ENCODE results near the gene CCM2. TPM values are rescaled to one million over a fixed set of nuclear protein-coding genes. Genes with fewer than 3 reads are reported as not detected.

The CCM2 gene
- total RNA-seq, 2 donors from 2014 or later = 30.0 to 83.6 TPM

- Histone ChIP-seq H3K27me3 (replicated peaks; ENCODE audit: insufficient read depth) (no peaks in the 10 kb centered on the region), H3K36me3 (peaks cover 9 to 12% of the 10 kb centered on the region in 2 donors), H3K4me1 (replicated peaks) (peaks cover 4% of the 10 kb centered on the region), H3K27ac (no peak overlapping the region), H3K9me3 (no peaks in the 10 kb centered on the region), H3K4me3 (no peak overlapping the region)
- TF ChIP-seq POLR2A (IDR thresholded peaks at IDR 0.05) (no peak), POLR2AphosphoS5 (IDR thresholded peaks at IDR 0.05) (no peak), CTCF (IDR thresholded peaks at IDR 0.05) (no peak)
- DNase-seq (ENCODE audit: low spot score) = no peak
- intact Hi-C loops (cut with DNase I) = loop anchor here (5.0 to 10.0 kb wide), 2 partner anchors 131 to 376 kb away; partner anchors contain the start of genes OGDH and TBRG4
- WGBS = 76% methylated on average over 7 of the region's 7 CpGs
Observed at GRCh38 chr7:44981035-44981706, 18.8 kb upstream of the CCM2 start.

- H3K27me3 ChIP-seq (replicated peaks; ENCODE audit: insufficient read depth) = no peaks in the 10 kb centered on the region
- H3K9me3 ChIP-seq = no peaks in the 10 kb centered on the region
- no peak for DNase-seq (ENCODE audit: low spot score)
- no peak overlapping the region for H3K4me3 ChIP-seq
- no peak for TF ChIP-seq POLR2AphosphoS5 (IDR thresholded peaks at IDR 0.05)
- no peak for TF ChIP-seq CTCF (IDR thresholded peaks at IDR 0.05)
- no peak for TF ChIP-seq POLR2A (IDR thresholded peaks at IDR 0.05)
- peaks cover 4% of the 10 kb centered on the region for H3K4me1 ChIP-seq (replicated peaks)
- peaks cover 9 to 12% of the 10 kb centered on the region in 2 donors for H3K36me3 ChIP-seq
- H3K27ac ChIP-seq = no peak overlapping the region
- WGBS = 95% methylated on average over 1 of the region's 1 CpG
- intact Hi-C loops (cut with DNase I) = loop anchor here (5.0 to 10.0 kb wide), 2 partner anchors 130 to 378 kb away; partner anchors contain the start of genes OGDH and TBRG4
Observed at GRCh38 chr7:44982535-44982923, 17.5 kb upstream of the CCM2 start.

GRCh38 chr7:44982970-44983369 lies 17.0 kb upstream of the CCM2 start:
- WGBS = 96% methylated on average over 1 of the region's 1 CpG
- H3K27ac ChIP-seq = no peak overlapping the region
- H3K4me1 ChIP-seq (replicated peaks) = peaks cover 4% of the 10 kb centered on the region
- H3K36me3 ChIP-seq = peaks cover 9 to 12% of the 10 kb centered on the region in 2 donors
- H3K27me3 ChIP-seq (replicated peaks; ENCODE audit: insufficient read depth) = no peaks in the 10 kb centered on the region
- no peaks in the 10 kb centered on the region for H3K9me3 ChIP-seq
- intact Hi-C loops (cut with DNase I) = loop anchor here (5.0 to 10.0 kb wide), 2 partner anchors 129 to 378 kb away; partner anchors contain the start of genes OGDH and TBRG4
- H3K4me3 ChIP-seq = no peak overlapping the region
- no peak for DNase-seq (ENCODE audit: low spot score)
- no peak for TF ChIP-seq POLR2A (IDR thresholded peaks at IDR 0.05)
- TF ChIP-seq CTCF (IDR thresholded peaks at IDR 0.05) = no peak
- TF ChIP-seq POLR2AphosphoS5 (IDR thresholded peaks at IDR 0.05) = no peak

GRCh38 chr7:44983742-44984477 lies 16.1 kb upstream of the CCM2 start:
- intact Hi-C loops (cut with DNase I) = loop anchor here (5.0 to 10.0 kb wide), 2 partner anchors 128 to 379 kb away; partner anchors contain the start of genes OGDH and TBRG4
- Histone ChIP-seq H3K27ac (no peak overlapping the region), H3K4me1 (replicated peaks) (peaks cover 4% of the 10 kb centered on the region), H3K9me3 (no peaks in the 10 kb centered on the region), H3K4me3 (no peak overlapping the region), H3K36me3 (peaks cover 9 to 12% of the 10 kb centered on the region in 2 donors), H3K27me3 (replicated peaks; ENCODE audit: insufficient read depth) (no peaks in the 10 kb centered on the region)
- WGBS = 89% methylated on average over 6 of the region's 6 CpGs
- no peak for DNase-seq (ENCODE audit: low spot score)
- no peak for TF ChIP-seq POLR2A (IDR thresholded peaks at IDR 0.05)
- TF ChIP-seq CTCF (IDR thresholded peaks at IDR 0.05) = no peak
- TF ChIP-seq POLR2AphosphoS5 (IDR thresholded peaks at IDR 0.05) = no peak

Measured in prostate gland (tissue), 2 donors.